Measurements from ENCODE around the gene RAC2. TPM values are rescaled to one million over a fixed set of nuclear protein-coding genes. Genes with fewer than 3 reads are reported as not detected.

Gene RAC2
- total and polyA plus RNA-seq, 2 of the 8 experiments (the other 6 are each of a cell fraction or from before 2014, with no cell fraction given), result 2.3 to 4.3 TPM

- POLR2A ChIA-PET (ENCODE audit: partially characterized antibody), result interaction anchor here (2.3 kb wide), 1 partner anchor 15 kb away, joined by 7 read pairs; no protein-coding TSS in a partner anchor
- TF ChIP-seq CEBPB (IDR thresholded peaks at IDR 0.05; ENCODE audit: low read depth, low read length), result no peak
- TF ChIP-seq ATF3 (IDR thresholded peaks at IDR 0.05; ENCODE audit: insufficient read depth, low read depth, low read length), result no peak
- TF ChIP-seq GTF2F1 (IDR thresholded peaks at IDR 0.05; ENCODE audit: borderline replicate concordance, low read depth, low read length), result no peak
- TF ChIP-seq HDAC6 (IDR thresholded peaks at IDR 0.05; ENCODE audit: low read depth, low read length), result no peak
- no peak for TF ChIP-seq TEAD4 (IDR thresholded peaks at IDR 0.05; ENCODE audit: low read depth, low read length)
- TF ChIP-seq CBX5 (IDR thresholded peaks at IDR 0.05; ENCODE audit: low read depth, low read length), result no peak
- no peak for TF ChIP-seq SIN3A (conservative IDR thresholded peaks at IDR 0.05 in 1 of 2, IDR thresholded peaks at IDR 0.05 in 1 of 2; ENCODE audit: low read depth in 1 of 2, low read length in 2 of 2)
- TF ChIP-seq POLR2AphosphoS5 (IDR thresholded peaks at IDR 0.05; ENCODE audit: low read depth, low read length), result no peak
- TF ChIP-seq CHD2 (IDR thresholded peaks at IDR 0.05; ENCODE audit: low read length), result no peak
- TF ChIP-seq SIX5 (IDR thresholded peaks at IDR 0.05; ENCODE audit: low read depth, low read length), result no peak
- TF ChIP-seq BCL11A (IDR thresholded peaks at IDR 0.05; ENCODE audit: low read depth in 2 of 2, low read length in 2 of 2), result no peak
- no peak for TF ChIP-seq NANOG (IDR thresholded peaks at IDR 0.05; ENCODE audit: insufficient read depth, low read depth, low read length, poor library complexity, severe bottlenecking)
- TF ChIP-seq ZNF274 (IDR thresholded peaks at IDR 0.05; ENCODE audit: borderline replicate concordance, extremely low read depth, low read length), result no peak
These were observed 3.7 kb downstream of the RAC2 start for GRCh38 chr22:37240240-37240940.

More at GRCh38 chr22:37240240-37240940, 3.7 kb downstream of the RAC2 start:
- Histone ChIP-seq H4K5ac (ENCODE audit: insufficient read length, low read depth, low read length) (no peak overlapping the region), H4K20me1 (replicated peaks in 1 of 2; ENCODE audit: control insufficient read depth in 1 of 2, insufficient read depth in 2 of 2, low read length in 2 of 2) (no peaks in the 10 kb centered on the region), H3K27me3 (replicated peaks in 1 of 4; ENCODE audit: control insufficient read depth in 3 of 4, extremely low read depth in 1 of 4, insufficient read depth in 3 of 4, low read length in 3 of 4) (no peaks in the 10 kb centered on the region), H3K4me1 (replicated peaks in 1 of 4; ENCODE audit: control insufficient read depth in 3 of 4, insufficient read depth in 4 of 4, low read length in 3 of 4) (peaks cover 0 to 19% (median 5%) of the 10 kb centered on the region in 4 experiments; a peak in 6 of 7 replicates), H2AK5ac (ENCODE audit: low read depth, low read length) (no peak overlapping the region), H3K23me2 (ENCODE audit: low read depth, low read length) (peaks cover 4% of the 10 kb centered on the region; the same call in 1 of the 2 replicates), H3K36me3 (ENCODE audit: control insufficient read depth in 2 of 4, insufficient read depth in 4 of 4, low read length in 3 of 4) (no peaks in the 10 kb centered on the region), H3K56ac (replicated peaks; ENCODE audit: insufficient read length, low read depth, low read length) (no peak overlapping the region), H3K18ac (ENCODE audit: extremely low read depth, low read length) (no peak overlapping the region), H3K23ac (ENCODE audit: insufficient read length) (no peak overlapping the region), H4K91ac (replicated peaks; ENCODE audit: insufficient read length, low read length) (no peak overlapping the region), H3K4me2 (ENCODE audit: insufficient read depth in 1 of 2, low read depth in 2 of 2, low read length in 2 of 2) (no peak overlapping the region), H2BK20ac (ENCODE audit: low read length) (no peak overlapping the region), H3K79me1 (ENCODE audit: low read depth, low read length) (no peaks in the 10 kb centered on the region), H3K4ac (replicated peaks; ENCODE audit: insufficient read length, low read depth, low read length) (no peak overlapping the region), H3K4me3 (ENCODE audit: extremely low read depth in 1 of 4, insufficient read depth in 2 of 4, low read depth in 3 of 4, low read length in 4 of 4) (no peak overlapping the region), H3K9me3 (ENCODE audit: insufficient read depth in 2 of 2, low read depth in 1 of 2, low read length in 1 of 2) (no peaks in the 10 kb centered on the region), H2BK5ac (ENCODE audit: low read depth, low read length) (no peak overlapping the region), H3K27ac (ENCODE audit: low read depth, low read length) (no peak overlapping the region), H2BK120ac (replicated peaks; ENCODE audit: low read depth, low read length) (no peak overlapping the region), H3K14ac (ENCODE audit: insufficient read length) (no peak overlapping the region), H4K8ac (ENCODE audit: extremely low read depth, insufficient read depth, low read length) (no peak overlapping the region; the same call in 1 of the 2 replicates), H2BK15ac (ENCODE audit: low read length) (no peak overlapping the region), H2AFZ (ENCODE audit: low read length) (no peak overlapping the region), H2BK12ac (ENCODE audit: low read depth, low read length) (no peak overlapping the region), H3K9ac (replicated peaks in 1 of 4; ENCODE audit: extremely low read depth in 1 of 4, low read depth in 3 of 4, low read length in 3 of 4) (no peak overlapping the region), H3K79me2 (ENCODE audit: control insufficient read depth in 1 of 2, insufficient read depth in 2 of 2, low read length in 2 of 2) (no peaks in the 10 kb centered on the region)
- CTCF ChIA-PET (ENCODE audit: partially characterized antibody), result interaction anchor here (0.6 to 9.1 kb wide), 5 partner anchors 15 to 143 kb away, joined by 3 to 97 read pairs (median 3); no protein-coding TSS in a partner anchor
- 84% methylated on average over 11 of the region's 11 CpGs; no CpG with 5 or more reads in 1 of the 2 experiments for WGBS, 2 experiments (ENCODE audit: extremely low coverage in 1 of 2, insufficient coverage in 1 of 2, insufficient read length in 1 of 2, insufficient replicate concordance in 2 of 2, low coverage in 1 of 2, low lambda C conversion rate in 2 of 2, missing lambda C conversion rate in 1 of 2)
- FAIRE-seq (no peak), DNase-seq (ENCODE audit: low read depth in 1 of 2, low spot score in 2 of 2) (no peak)
